Tibial nerve (tissue), 4 donors: ENCODE measurements around the gene SIPA1L3. TPM values are rescaled to one million over a fixed set of nuclear protein-coding genes. Genes with fewer than 3 reads are reported as not detected.

Experiments
- DNase-seq, 2 donors: peaks; one replicate each; pipeline ENCODE4 v3.0.0-alpha.2; 2019; ENCODE audit warnings: low spot score in 2 of 2
- H3K27ac ChIP-seq, 4 donors: fragments of 200-600 bp; sonication (generic) in 3 of 4; one replicate each; pipeline ENCODE4 v1.5.1; 2017 to 2019; ENCODE audit warnings: mild to moderate bottlenecking in 1 of 4
- H3K27me3 ChIP-seq, 2 donors: fragments of 200-600 bp; sonication (generic) in 1 of 2; one replicate each; pipeline versions ENCODE4 v1.5.1 to v1.6.0; 2017 to 2019
- H3K36me3 ChIP-seq, 3 donors: fragments of 200-600 bp; sonication (generic); one replicate each; pipeline ENCODE4 v1.5.1; 2018 to 2019
- H3K4me1 ChIP-seq, 4 donors: fragments of 200-600 bp; sonication (generic) in 3 of 4; one replicate each; pipeline ENCODE4 v1.5.1; 2017 to 2019
- H3K4me3 ChIP-seq, 4 donors: fragments of 200-600 bp; sonication (generic) in 3 of 4; one replicate each; pipeline ENCODE4 v1.5.1; 2017 to 2019; ENCODE audit warnings: mild to moderate bottlenecking in 1 of 4, moderate library complexity in 1 of 4
- H3K9me3 ChIP-seq, 4 donors: fragments of 200-600 bp; sonication (generic) in 3 of 4; one replicate each; pipeline ENCODE4 v1.5.1; 2017 to 2019
- EP300 ChIP-seq, 2 donors: sonication (generic); formaldehyde crosslinking; IDR thresholded peaks; one replicate each; pipeline ENCODE4 v1.6.1; 2017; ENCODE audit warnings: antibody characterized with exemption in 2 of 2, mild to moderate bottlenecking in 1 of 2
- POLR2A ChIP-seq, 2 donors: fragments of 450-650 bp; IDR thresholded peaks; one replicate each; pipeline ENCODE4 v1.6.1; 2017; ENCODE audit warnings: antibody characterized with exemption in 2 of 2, mild to moderate bottlenecking in 2 of 2, moderate library complexity in 2 of 2
- WGBS, 2 donors: methylation state at CpG; one replicate each; pipeline ENCODE4 v1.1.5; 2018; 5-methylcytosine and 5-hydroxymethylcytosine counted together
- total RNA-seq, 4 donors: library from RNA; depleted of rRNA; stranded (reverse); fragments of >200 nt; gene quantifications; one replicate each; pipeline ENCODE4 v1.1.0, GENCODE V29; 2016
- TF ChIP-seq, protein P1 (sequence below), 5 experiments: fragments of 200-600 bp in 3 of 5; fragments of 450-650 bp in 2 of 5; sonication (generic) in 3 of 5; IDR thresholded peaks; one replicate each; pipeline ENCODE4 v1.5.1; 2016 to 2019; ENCODE audit warnings: antibody characterized with exemption in 5 of 5, mild to moderate bottlenecking in 3 of 5, moderate library complexity in 2 of 5

SIPA1L3 gene
- total RNA-seq, 4 donors from 2014 or later: 8.3 to 43.9 (median 17.0) TPM

DNA sequence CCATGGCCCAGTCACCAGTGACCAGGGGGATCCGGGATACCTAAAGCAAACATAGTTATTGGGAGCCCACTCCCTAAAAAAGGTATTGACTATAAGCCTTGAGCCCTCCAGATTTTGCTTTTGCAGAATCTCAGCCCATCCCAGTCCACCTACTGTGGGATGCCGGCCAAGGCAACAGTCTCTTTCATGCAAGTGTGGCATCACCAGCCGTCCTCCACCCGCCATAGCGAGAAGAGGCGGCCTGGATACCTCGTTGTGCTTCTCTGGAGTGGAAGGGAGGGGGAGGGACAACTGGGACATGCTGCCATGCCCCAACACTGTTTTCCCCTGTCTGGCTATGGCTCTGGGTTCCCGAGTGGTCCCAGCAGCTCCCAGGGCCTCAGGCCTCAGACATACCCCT is 193.6 kb downstream of the SIPA1L3 start:
- Histone ChIP-seq H3K27ac (no peak overlapping the region), H3K36me3 (peaks cover 0 to 73% (median 5%) of the 10 kb centered on the region in 3 donors), H3K27me3 (no peaks in the 10 kb centered on the region), H3K4me1 (no peaks in the 10 kb centered on the region), H3K4me3 (no peak overlapping the region), H3K9me3 (peaks cover 0 to 5% (median 0%) of the 10 kb centered on the region in 4 donors)
- WGBS, 2 donors: 91 to 94% methylated on average over 8 of the region's 8 CpGs
- TF ChIP-seq POLR2A (IDR thresholded peaks at IDR 0.05) (no peak), EP300 (IDR thresholded peaks at IDR 0.05) (no peak)
- TF ChIP-seq, protein P1, sequence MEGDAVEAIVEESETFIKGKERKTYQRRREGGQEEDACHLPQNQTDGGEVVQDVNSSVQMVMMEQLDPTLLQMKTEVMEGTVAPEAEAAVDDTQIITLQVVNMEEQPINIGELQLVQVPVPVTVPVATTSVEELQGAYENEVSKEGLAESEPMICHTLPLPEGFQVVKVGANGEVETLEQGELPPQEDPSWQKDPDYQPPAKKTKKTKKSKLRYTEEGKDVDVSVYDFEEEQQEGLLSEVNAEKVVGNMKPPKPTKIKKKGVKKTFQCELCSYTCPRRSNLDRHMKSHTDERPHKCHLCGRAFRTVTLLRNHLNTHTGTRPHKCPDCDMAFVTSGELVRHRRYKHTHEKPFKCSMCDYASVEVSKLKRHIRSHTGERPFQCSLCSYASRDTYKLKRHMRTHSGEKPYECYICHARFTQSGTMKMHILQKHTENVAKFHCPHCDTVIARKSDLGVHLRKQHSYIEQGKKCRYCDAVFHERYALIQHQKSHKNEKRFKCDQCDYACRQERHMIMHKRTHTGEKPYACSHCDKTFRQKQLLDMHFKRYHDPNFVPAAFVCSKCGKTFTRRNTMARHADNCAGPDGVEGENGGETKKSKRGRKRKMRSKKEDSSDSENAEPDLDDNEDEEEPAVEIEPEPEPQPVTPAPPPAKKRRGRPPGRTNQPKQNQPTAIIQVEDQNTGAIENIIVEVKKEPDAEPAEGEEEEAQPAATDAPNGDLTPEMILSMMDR (IDR thresholded peaks at IDR 0.05): no peak
- DNase-seq: no peak

DNA sequence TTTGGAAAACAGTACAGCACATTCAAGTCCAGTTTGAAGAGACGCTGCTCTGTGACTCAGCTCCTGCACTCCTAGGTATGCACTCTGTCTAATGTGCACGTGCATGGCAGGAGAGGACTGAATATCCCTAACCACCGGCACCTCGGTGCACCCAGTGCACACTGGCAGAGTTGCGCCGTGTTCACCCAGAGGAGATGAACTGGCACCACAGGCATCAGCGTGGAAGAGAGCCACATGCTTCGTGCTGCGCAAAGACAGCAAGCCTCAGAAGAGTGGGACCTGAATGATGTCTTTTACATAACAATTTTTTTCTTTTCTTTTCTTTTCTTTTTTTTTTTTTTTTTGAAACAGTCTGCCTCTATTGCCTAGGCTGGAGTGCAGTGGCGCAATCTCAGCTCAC is 194.7 kb downstream of the SIPA1L3 start:
- no peak for DNase-seq
- no peaks in the 10 kb centered on the region for H3K4me1 ChIP-seq
- WGBS, 2 donors: 93 to 97% methylated on average over 10 of the region's 10 CpGs
- peaks cover 0 to 84% (median 9%) of the 10 kb centered on the region in 3 donors for H3K36me3 ChIP-seq
- H3K27ac ChIP-seq: no peak overlapping the region
- no peak for TF ChIP-seq POLR2A (IDR thresholded peaks at IDR 0.05)
- TF ChIP-seq, protein P1 (IDR thresholded peaks at IDR 0.05): no peak
- no peak for TF ChIP-seq EP300 (IDR thresholded peaks at IDR 0.05)
- H3K4me3 ChIP-seq: no peak overlapping the region
- no peaks in the 10 kb centered on the region for H3K27me3 ChIP-seq
- H3K9me3 ChIP-seq: peaks cover 0 to 5% (median 0%) of the 10 kb centered on the region in 4 donors

GRCh38 chr19:38105574-38105973 is 198.6 kb downstream of the SIPA1L3 start:
- no peak for DNase-seq
- Histone ChIP-seq H3K27me3 (no peaks in the 10 kb centered on the region), H3K36me3 (peaks cover 0 to 100% (median 26%) of the 10 kb centered on the region in 3 donors), H3K9me3 (no peaks in the 10 kb centered on the region), H3K4me3 (no peak overlapping the region), H3K27ac (no peak overlapping the region), H3K4me1 (no peaks in the 10 kb centered on the region)
- TF ChIP-seq, protein P1 (IDR thresholded peaks at IDR 0.05): no peak
- TF ChIP-seq POLR2A (IDR thresholded peaks at IDR 0.05) (no peak), EP300 (IDR thresholded peaks at IDR 0.05) (no peak)
- 94 to 96% methylated on average over 4 of the region's 4 CpGs for WGBS, 2 donors

DNA sequence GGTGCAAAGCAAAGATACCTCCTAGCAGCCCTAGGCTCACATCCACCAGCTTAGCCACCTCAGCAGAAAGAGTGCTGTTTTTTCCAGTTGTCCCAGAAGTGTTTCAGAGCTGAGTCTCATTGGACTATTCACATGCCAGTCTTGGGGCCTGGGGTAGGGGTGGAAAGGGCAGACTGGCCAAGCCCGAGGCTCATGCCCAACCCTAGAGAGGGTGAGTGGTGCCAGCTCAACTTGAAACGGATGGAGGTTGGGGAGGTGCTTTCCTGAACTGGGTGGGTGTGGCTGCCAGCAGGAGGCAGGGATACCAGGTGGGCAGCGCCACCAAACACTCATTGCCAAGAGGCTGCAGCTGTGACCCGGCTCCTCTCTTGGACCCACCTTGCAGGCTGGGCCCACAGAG is 200.1 kb downstream of the SIPA1L3 start:
- Histone ChIP-seq H3K9me3 (no peaks in the 10 kb centered on the region), H3K4me3 (no peak overlapping the region), H3K27me3 (no peaks in the 10 kb centered on the region), H3K27ac (no peak overlapping the region), H3K36me3 (peaks cover 0 to 100% (median 21%) of the 10 kb centered on the region in 3 donors), H3K4me1 (no peaks in the 10 kb centered on the region)
- WGBS, 2 donors: 84 to 90% methylated on average over 4 of the region's 4 CpGs
- no peak for DNase-seq
- TF ChIP-seq EP300 (IDR thresholded peaks at IDR 0.05) (no peak), POLR2A (IDR thresholded peaks at IDR 0.05) (no peak)
- TF ChIP-seq, protein P1 (IDR thresholded peaks at IDR 0.05): no peak

DNA sequence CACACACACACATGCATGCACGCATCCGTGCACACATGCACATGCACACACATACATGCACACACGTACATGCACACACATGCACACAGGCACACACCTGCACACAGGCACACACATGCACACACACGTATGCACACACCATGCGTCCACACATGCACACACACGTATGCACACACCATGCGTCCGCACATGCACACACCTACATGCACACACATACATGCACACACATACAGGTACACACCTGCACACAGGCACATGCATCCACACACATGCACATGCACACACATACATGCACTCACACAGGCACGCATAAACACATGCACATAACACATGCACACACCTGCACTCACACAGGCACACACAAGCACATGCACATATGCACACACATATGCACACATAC is 204.9 kb downstream of the SIPA1L3 start:
- no peaks in the 10 kb centered on the region for H3K4me1 ChIP-seq
- H3K27ac ChIP-seq: no peak overlapping the region
- 87 to 90% methylated on average over 9 of the region's 9 CpGs for WGBS, 2 donors
- H3K36me3 ChIP-seq: peaks cover 0 to 100% (median 15%) of the 10 kb centered on the region in 3 donors
- TF ChIP-seq, protein P1 (IDR thresholded peaks at IDR 0.05): no peak
- TF ChIP-seq POLR2A (IDR thresholded peaks at IDR 0.05) (no peak), EP300 (IDR thresholded peaks at IDR 0.05) (no peak)
- no peaks in the 10 kb centered on the region for H3K27me3 ChIP-seq
- H3K4me3 ChIP-seq: no peak overlapping the region
- H3K9me3 ChIP-seq: no peaks in the 10 kb centered on the region
- no peak for DNase-seq
